AG09319 (cell line): ENCODE measurements around the gene FUOM.

Source experiments
- DNase-seq: peaks from one replicate; pipeline ENCODE4 v3.0.0-alpha.2; 2010; ENCODE audit warnings: low read depth; ENCODE audit errors: extremely low read depth
- TF ChIP-seq, protein P1 (sequence below): IDR thresholded peaks from 2 replicates; pipeline ENCODE4 v1.5.1; 2011; ENCODE audit warnings: low read depth, mild to moderate bottlenecking, inconsistent platforms, low read length, moderate library complexity

Gene FUOM

DNA sequence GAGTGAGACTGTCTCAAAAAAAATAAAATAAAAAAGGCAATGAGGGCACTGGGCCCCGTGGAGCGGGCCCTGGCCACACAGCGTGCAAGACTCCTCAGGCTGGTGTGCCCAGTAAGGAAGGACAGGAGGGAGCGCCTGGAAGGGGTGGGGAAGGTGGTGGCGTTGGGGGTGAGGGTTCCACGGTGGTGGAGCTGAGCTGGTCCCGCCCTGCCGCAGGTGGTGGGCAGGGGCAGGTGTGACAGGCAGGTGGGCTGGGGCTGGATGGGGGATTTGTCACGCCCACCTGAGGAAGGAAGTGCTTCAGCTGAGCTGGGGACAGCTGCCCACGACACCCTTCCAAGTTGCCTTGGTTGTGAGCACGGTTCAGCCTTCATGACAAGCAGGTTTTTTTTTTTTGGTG is 11.4 kb downstream of the FUOM start:
- DNase-seq, result no peak
- TF ChIP-seq, protein P1, sequence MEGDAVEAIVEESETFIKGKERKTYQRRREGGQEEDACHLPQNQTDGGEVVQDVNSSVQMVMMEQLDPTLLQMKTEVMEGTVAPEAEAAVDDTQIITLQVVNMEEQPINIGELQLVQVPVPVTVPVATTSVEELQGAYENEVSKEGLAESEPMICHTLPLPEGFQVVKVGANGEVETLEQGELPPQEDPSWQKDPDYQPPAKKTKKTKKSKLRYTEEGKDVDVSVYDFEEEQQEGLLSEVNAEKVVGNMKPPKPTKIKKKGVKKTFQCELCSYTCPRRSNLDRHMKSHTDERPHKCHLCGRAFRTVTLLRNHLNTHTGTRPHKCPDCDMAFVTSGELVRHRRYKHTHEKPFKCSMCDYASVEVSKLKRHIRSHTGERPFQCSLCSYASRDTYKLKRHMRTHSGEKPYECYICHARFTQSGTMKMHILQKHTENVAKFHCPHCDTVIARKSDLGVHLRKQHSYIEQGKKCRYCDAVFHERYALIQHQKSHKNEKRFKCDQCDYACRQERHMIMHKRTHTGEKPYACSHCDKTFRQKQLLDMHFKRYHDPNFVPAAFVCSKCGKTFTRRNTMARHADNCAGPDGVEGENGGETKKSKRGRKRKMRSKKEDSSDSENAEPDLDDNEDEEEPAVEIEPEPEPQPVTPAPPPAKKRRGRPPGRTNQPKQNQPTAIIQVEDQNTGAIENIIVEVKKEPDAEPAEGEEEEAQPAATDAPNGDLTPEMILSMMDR, result no peak

DNA sequence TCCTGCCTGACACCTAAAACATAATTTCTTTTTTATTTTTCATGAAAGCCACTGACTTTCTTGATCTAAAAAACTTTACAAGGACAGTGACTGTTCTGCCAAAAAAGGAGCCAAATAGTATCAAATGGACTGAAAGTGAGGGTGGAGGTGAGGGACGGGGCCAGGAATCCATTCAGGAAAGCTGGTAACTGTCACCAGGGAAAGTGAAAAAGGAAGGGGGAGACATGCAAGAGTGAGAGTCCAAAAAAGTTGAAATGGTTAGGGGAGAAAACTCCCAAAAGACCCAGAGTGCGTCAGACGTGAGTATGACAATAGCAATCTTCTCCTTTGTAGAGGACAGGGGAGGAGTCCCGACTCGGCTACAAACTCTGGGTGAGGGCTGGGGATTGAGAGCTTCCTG is 13.6 kb downstream of the FUOM start:
- no peak for DNase-seq
- TF ChIP-seq, protein P1, result no peak

- DNase-seq, result no peak
- TF ChIP-seq, protein P1, result no peak
Measured at GRCh38 chr10:133343558-133343957, 14.3 kb downstream of the FUOM start.

GRCh38 chr10:133342942-133343341 is 14.9 kb downstream of the FUOM start:
- no peak for DNase-seq
- TF ChIP-seq, protein P1, result no peak

DNA sequence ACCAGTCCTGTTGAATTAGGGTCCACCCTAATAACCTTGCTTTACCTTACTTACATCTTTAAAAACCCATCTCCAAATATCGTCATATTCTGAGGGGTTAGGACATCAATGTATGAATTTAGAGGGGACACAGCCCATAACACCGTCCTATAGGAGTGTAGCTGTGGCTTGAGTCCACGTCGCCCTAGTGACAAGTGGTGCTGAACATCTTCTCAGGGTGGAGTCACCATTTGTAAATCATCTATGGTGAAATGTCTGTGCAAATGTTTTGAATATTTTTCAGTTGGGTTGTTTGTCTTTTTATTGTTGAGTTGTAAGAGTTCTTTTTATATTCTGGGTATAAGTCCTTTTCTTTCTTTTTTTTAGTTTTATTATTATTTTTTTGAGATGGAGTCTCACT is 15.8 kb downstream of the FUOM start:
- TF ChIP-seq, protein P1, result no peak

GRCh38 chr10:133339708-133340380 is 18.0 kb downstream of the FUOM start:
- DNase-seq, result no peak
- TF ChIP-seq, protein P1, result no peak

More for the DNA sequence above, 15.8 kb downstream of the FUOM start:
- no peak for DNase-seq

DNA sequence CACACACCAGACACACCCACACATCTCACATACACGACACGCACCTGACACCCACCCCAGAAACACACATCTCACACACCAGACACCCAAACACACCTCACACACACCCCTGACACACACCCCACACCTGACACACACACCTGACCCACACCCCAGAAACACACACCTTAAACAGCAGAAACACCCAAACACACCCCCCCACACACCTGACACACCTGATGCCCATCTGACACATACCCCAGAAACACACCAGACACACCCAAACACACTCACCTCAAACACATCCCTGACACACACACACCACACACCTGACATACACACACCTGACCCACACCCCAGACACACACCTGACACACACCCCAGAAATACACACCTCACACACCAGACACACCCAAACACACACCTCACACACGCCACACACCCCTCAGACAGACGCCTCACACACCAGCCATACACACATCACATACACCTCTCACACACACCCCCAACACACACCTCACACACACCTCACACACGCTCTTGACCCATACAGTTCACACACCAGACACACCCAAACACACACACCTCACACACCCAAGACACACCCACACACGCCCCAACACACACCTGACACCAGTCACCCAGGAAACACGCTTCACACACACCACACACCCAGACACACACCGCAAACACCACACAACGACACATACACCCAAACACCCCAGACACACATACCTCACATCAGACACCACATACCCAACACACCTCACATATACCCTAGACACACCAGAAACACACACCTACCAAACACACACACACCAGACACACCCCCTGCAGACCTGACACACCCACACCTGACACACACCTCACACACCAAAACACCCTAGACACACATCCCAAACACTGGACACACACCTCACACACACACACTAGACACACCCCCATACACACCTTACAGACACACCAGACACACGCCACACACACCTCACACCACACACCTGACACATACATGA is 19.4 kb downstream of the FUOM start:
- TF ChIP-seq, protein P1, result no peak; the same call in 1 of the 2 replicates
- no peak for DNase-seq
